ENCODE data around the gene PIAS2. TPM values are rescaled to one million over a fixed set of nuclear protein-coding genes. Genes with fewer than 3 reads are reported as not detected.
"Not testable (repeated sequence)": the region's sequence is repeated elsewhere in the genome, so short reads cannot be mapped to it uniquely, and the experiment has no call there.

PIAS2 gene
- polyA plus RNA-seq, 3 donors from 2014 or later, result 16.8 to 25.4 (median 18.8) TPM

GRCh38 chr18:46888965-46889364 is 28.3 kb downstream of the PIAS2 start:
- Mint-ChIP-seq H3K4me1 (peaks cover 33 to 64% of the 10 kb centered on the region in 2 donors), H3K36me3 (peaks cover 26 to 40% (median 38%) of the 10 kb centered on the region in 3 donors), H3K27ac (no peak overlapping the region), H3K9me3 (peaks cover 0 to 7% (median 2%) of the 10 kb centered on the region in 6 donors), H3K4me3 (no peak overlapping the region), H3K27me3 (ENCODE audit: low read depth in 3 of 3) (peaks cover 0 to 2% (median 1%) of the 10 kb centered on the region in 3 donors)
- DNase-seq, result no peak

DNA sequence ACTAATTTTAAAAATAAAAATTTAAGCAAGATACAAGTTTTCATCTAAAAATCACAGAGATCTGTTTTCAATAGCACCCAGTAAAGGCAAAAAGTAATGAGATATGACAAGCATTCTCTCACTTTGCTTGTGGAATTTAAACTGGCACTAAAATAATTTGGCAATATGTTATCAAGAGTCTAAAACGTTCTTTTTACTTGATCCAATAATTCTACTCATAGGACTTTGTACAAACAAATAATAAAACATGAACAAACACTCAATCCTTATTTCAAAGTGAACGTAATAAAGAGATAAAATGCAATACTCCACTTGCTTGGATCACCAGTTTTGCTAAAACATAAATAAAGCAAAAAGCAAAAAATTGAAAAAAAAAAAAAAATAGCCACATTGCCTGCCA is 30.4 kb downstream of the PIAS2 start:
- Mint-ChIP-seq H3K4me1 (peaks cover 16 to 44% of the 10 kb centered on the region in 2 donors), H3K4me3 (no peak overlapping the region), H3K27ac (no peak overlapping the region), H3K27me3 (ENCODE audit: low read depth in 3 of 3) (peaks cover 0 to 2% (median 1%) of the 10 kb centered on the region in 3 donors), H3K36me3 (peaks cover 26 to 37% (median 37%) of the 10 kb centered on the region in 3 donors), H3K9me3 (peaks cover 0 to 7% (median 2%) of the 10 kb centered on the region in 6 donors)
- DNase-seq, result no peak

- Mint-ChIP-seq H3K27ac (no peak overlapping the region), H3K9me3 (peaks cover 0 to 11% (median 3%) of the 10 kb centered on the region in 6 donors), H3K4me1 (peaks cover 5 to 17% of the 10 kb centered on the region in 2 donors), H3K36me3 (peaks cover 20 to 28% (median 26%) of the 10 kb centered on the region in 3 donors), H3K4me3 (no peak overlapping the region), H3K27me3 (ENCODE audit: low read depth in 3 of 3) (peaks cover 0 to 3% (median 0%) of the 10 kb centered on the region in 3 donors)
- DNase-seq, result no peak
Observed at GRCh38 chr18:46883180-46883579, 34.1 kb downstream of the PIAS2 start.

DNA sequence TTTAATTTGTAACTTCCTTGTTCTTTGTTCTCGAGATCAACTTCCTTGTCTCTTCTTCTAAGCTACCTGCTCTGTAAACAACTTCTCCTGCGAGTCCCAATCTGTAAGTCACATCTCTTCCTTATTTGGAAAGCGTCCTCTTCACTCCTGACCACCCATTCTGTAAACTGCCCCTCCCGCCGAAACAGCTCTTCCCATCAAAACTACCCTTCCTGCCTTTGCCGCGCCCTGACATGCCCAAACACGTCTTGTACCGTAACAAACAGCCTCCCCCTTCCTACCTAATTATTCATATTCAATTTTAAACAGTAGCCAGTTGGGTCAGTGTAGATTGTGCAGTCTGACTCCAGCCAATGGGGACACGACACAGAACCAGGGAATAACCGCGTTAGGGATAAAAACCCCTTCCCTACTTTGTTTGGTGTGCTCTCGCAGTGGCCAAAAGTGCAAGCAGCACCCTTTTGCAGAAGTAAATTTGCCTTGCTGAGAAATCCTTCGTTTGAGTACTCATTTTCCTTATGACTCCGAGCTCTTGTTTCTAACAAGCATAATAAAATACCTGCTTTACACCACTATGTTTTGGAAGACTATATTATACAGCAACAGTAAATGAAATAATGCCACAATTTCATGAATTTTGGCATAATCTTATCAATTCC is 39.8 kb downstream of the PIAS2 start:
- Mint-ChIP-seq H3K27me3 (ENCODE audit: low read depth in 3 of 3) (peaks cover 0 to 7% (median 0%) of the 10 kb centered on the region in 3 donors), H3K27ac (no peak overlapping the region), H3K9me3 (peaks cover 7 to 26% (median 18%) of the 10 kb centered on the region in 6 donors), H3K4me3 (no peak overlapping the region), H3K36me3 (peaks cover 37 to 54% (median 43%) of the 10 kb centered on the region in 3 donors), H3K4me1 (peaks cover 18 to 22% of the 10 kb centered on the region in 2 donors)
- no peak for DNase-seq

DNA sequence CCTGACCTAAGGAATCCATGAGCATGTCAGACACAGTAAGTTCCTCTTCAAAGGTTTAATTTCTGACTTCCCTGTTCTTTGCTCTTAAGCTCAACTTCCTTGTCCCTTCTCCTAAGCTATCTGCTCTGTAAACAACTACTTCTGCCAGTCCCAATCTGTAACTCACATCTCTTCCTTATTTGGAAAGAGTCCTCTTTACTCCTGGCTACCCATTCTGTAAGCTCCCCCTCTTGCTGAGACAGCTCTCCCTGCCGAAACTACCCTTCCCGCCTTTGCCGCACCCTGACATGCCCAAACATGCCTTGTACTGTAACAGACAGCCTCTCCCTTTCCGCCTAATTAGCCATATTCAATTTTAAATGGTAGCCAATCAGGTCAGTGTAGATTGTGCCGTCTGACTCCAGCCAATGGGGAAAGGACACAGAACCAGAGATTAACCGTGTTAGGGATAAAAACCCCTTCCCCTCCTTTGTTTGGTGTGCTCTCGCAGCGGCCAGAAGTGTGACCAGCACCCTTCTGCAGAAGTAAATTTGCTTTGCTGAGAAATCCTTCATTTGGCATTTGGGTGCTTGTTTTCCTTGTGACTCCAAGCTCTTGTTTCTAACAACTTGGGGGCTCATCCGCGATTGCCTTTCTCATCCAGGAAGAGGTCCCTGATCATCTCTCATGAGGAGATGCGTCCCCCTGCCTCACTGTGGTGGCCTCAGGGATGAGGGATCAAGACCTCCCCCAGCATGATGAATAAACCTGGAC is 49.0 kb downstream of the PIAS2 start:
- H3K4me3 Mint-ChIP-seq, result no peak overlapping the region
- no peaks in the 10 kb centered on the region for H3K27me3 Mint-ChIP-seq (ENCODE audit: low read depth in 3 of 3)
- peaks cover 0 to 6% (median 0%) of the 10 kb centered on the region in 6 donors for H3K9me3 Mint-ChIP-seq
- DNase-seq, result no peak
- H3K36me3 Mint-ChIP-seq, result peaks cover 9 to 19% (median 11%) of the 10 kb centered on the region in 3 donors
- peaks cover 34 to 52% of the 10 kb centered on the region in 2 donors for H3K4me1 Mint-ChIP-seq
- no peak overlapping the region for H3K27ac Mint-ChIP-seq

- Mint-ChIP-seq H3K36me3 (peaks cover 9 to 22% (median 14%) of the 10 kb centered on the region in 3 donors), H3K9me3 (peaks cover 0 to 6% (median 0%) of the 10 kb centered on the region in 6 donors), H3K4me1 (peaks cover 27 to 44% of the 10 kb centered on the region in 2 donors), H3K27me3 (ENCODE audit: low read depth in 3 of 3) (no peaks in the 10 kb centered on the region), H3K4me3 (no peak overlapping the region), H3K27ac (peak overlapping the region in 1 of 6 donors; percentile 11)
- no peak for DNase-seq
Observed at GRCh38 chr18:46867367-46868143, 49.8 kb downstream of the PIAS2 start.

GRCh38 chr18:46866523-46866922 is 50.8 kb downstream of the PIAS2 start:
- Mint-ChIP-seq H3K9me3 (peaks cover 0 to 6% (median 0%) of the 10 kb centered on the region in 6 donors), H3K4me1 (peaks cover 28 to 39% of the 10 kb centered on the region in 2 donors), H3K36me3 (peaks cover 9 to 22% (median 14%) of the 10 kb centered on the region in 3 donors), H3K27ac (no peak overlapping the region), H3K27me3 (ENCODE audit: low read depth in 3 of 3) (no peaks in the 10 kb centered on the region), H3K4me3 (no peak overlapping the region)
- DNase-seq, result no peak

DNA sequence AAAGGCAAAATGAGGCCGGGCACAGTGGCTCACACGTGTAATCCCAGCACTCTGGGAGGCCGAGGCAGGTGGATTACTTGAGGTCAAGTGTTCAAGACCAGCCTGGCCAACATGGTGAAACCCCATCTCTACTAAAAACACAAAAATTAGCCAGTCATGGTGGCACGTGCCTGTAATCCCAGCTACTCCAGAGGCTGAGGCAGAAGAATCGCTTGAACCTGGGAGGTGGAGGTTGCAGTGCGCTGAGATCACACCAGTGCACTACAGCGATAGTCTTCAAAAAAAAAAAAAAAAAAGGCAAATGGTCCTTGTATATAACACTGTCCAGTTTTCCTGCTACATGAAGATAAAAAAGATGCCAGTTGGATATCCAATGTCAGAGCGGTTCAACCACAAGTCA is 52.1 kb downstream of the PIAS2 start:
- DNase-seq; H3K4me3 Mint-ChIP-seq; H3K27me3 Mint-ChIP-seq (ENCODE audit: low read depth in 3 of 3); H3K9me3 Mint-ChIP-seq; H3K27ac Mint-ChIP-seq: not testable (repeated sequence)
- H3K4me1 Mint-ChIP-seq, result peaks cover 26 to 41% of the 10 kb centered on the region in 2 donors
- peaks cover 9 to 17% (median 14%) of the 10 kb centered on the region in 3 donors for H3K36me3 Mint-ChIP-seq

- DNase-seq, result no peak
- Mint-ChIP-seq H3K4me1 (peaks cover 14 to 41% of the 10 kb centered on the region in 2 donors), H3K27me3 (ENCODE audit: low read depth in 3 of 3) (peaks cover 0 to 2% (median 0%) of the 10 kb centered on the region in 3 donors), H3K4me3 (no peak overlapping the region), H3K27ac (peak overlapping the region in 3 of 6 donors; percentile 3 to 14 (median 8)), H3K36me3 (peaks cover 8 to 32% (median 30%) of the 10 kb centered on the region in 3 donors), H3K9me3 (no peaks in the 10 kb centered on the region)
Observed at GRCh38 chr18:46859855-46860254, 57.5 kb downstream of the PIAS2 start.

DNA sequence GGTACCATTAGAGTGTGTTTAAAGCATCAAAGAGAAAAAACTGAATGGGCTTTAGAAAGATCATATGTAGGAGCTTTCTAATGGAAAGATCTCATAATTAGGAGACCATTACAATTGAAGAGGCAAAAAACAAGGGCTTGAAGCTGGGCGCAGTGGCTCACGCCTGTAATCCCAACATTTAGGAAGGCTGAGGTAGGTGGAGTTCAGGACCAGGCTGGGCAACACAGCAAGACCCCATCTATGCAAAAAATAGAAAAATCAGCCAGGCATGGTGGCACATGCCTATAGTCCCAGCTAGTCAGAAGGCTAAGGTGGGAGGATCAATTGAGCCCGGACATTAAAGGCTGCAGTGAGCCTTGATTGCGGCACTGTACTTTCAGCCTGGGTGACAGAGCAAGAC is 59.0 kb downstream of the PIAS2 start:
- no peak overlapping the region for H3K4me3 Mint-ChIP-seq
- H3K27me3 Mint-ChIP-seq (ENCODE audit: low read depth in 3 of 3), result peaks cover 0 to 6% (median 0%) of the 10 kb centered on the region in 3 donors
- DNase-seq, result no peak
- H3K9me3 Mint-ChIP-seq, result no peaks in the 10 kb centered on the region
- peaks cover 11 to 38% (median 38%) of the 10 kb centered on the region in 3 donors for H3K36me3 Mint-ChIP-seq
- no peak overlapping the region for H3K27ac Mint-ChIP-seq
- peaks cover 14 to 41% of the 10 kb centered on the region in 2 donors for H3K4me1 Mint-ChIP-seq

- no peak overlapping the region for H3K4me3 Mint-ChIP-seq
- H3K36me3 Mint-ChIP-seq, result peaks cover 17 to 43% (median 42%) of the 10 kb centered on the region in 3 donors
- no peak overlapping the region for H3K27ac Mint-ChIP-seq
- no peaks in the 10 kb centered on the region for H3K9me3 Mint-ChIP-seq
- peaks cover 14 to 41% of the 10 kb centered on the region in 2 donors for H3K4me1 Mint-ChIP-seq
- H3K27me3 Mint-ChIP-seq (ENCODE audit: low read depth in 3 of 3), result peaks cover 0 to 8% (median 0%) of the 10 kb centered on the region in 3 donors
- no peak for DNase-seq
Observed at GRCh38 chr18:46856973-46857372, 60.3 kb downstream of the PIAS2 start.

DNA sequence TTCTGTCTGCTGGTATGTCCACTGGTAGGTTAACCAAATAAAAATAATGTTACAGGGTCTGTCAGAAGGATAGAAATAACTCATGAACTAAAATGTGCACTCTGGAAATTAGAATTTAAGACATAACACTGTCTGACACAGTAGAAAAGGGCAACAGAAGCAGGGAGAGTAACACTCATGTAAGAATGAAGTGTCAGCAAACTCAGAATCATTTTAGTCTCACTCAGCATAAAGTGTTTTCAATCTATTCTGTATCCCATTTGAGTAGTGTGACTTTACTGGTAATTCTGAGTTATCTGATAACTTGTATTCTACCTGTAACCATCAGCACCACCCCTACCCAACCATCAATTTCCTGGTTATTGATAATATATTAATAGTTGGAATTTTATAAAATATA is 68.3 kb downstream of the PIAS2 start:
- DNase-seq, result no peak
- Mint-ChIP-seq H3K9me3 (no peaks in the 10 kb centered on the region), H3K27ac (peak overlapping the region in 1 of 6 donors; percentile 35), H3K36me3 (peaks cover 12 to 26% (median 26%) of the 10 kb centered on the region in 3 donors), H3K4me3 (no peak overlapping the region), H3K4me1 (peaks cover 7 to 12% of the 10 kb centered on the region in 2 donors), H3K27me3 (ENCODE audit: low read depth in 3 of 3) (peaks cover 0 to 4% (median 0%) of the 10 kb centered on the region in 3 donors)

DNA sequence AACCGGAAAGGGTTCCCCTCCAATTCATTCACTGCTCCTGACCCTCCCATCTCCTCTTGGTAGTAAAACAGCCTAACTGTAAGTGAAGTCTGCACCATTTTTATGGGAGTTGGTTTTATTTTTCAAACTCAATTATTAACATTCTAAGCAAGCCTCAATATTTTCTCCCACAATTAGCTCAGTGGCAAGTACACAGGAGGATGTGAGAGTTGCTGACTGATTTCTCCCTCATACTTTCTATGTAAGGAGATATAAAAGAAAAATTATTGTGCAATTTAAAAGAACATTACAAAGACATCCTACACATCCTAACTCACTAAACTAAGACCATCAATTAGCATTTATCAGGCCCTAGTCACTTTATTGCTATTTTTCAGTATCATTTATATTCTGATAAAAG is 73.9 kb downstream of the PIAS2 start:
- no peaks in the 10 kb centered on the region for H3K9me3 Mint-ChIP-seq
- H3K4me1 Mint-ChIP-seq, result peaks cover 3 to 4% of the 10 kb centered on the region in 2 donors
- peak overlapping the region in 1 of 6 donors; percentile 22 for H3K27ac Mint-ChIP-seq

More for the DNA sequence above, 73.9 kb downstream of the PIAS2 start:
- Mint-ChIP-seq H3K27me3 (ENCODE audit: low read depth in 3 of 3) (no peaks in the 10 kb centered on the region), H3K36me3 (peaks cover 15 to 28% (median 24%) of the 10 kb centered on the region in 3 donors), H3K4me3 (no peak overlapping the region)
- DNase-seq, result no peak

All from immature natural killer cell (primary cell).